Measurements from ENCODE around the gene TMEM145. TPM values are rescaled to one million over a fixed set of nuclear protein-coding genes. Genes with fewer than 3 reads are reported as not detected.
A peak's percentile ranks its signal among the peaks of the same experiment; 100 is the strongest.

TMEM145 gene
- total RNA-seq, 1 experiment from 2014 or later = 4.9 TPM

GRCh38 chr19:42281827-42282762 is 31.0 kb upstream of the TMEM145 start:
- no peaks in the 10 kb centered on the region for H3K9me3 ChIP-seq (ENCODE audit: low read depth, low read length, poor library complexity, severe bottlenecking)
- peak overlapping the region; percentile 91 for H3K27ac ChIP-seq (ENCODE audit: low read depth, low read length, poor library complexity, severe bottlenecking)
- peaks cover 62% of the 10 kb centered on the region for H3K4me1 ChIP-seq (ENCODE audit: insufficient read depth, low read length, poor library complexity, severe bottlenecking)
- peaks cover 4% of the 10 kb centered on the region for H3K36me3 ChIP-seq (ENCODE audit: insufficient read depth, low read length, poor library complexity, severe bottlenecking)
- no peaks in the 10 kb centered on the region for H3K27me3 ChIP-seq (replicated peaks; ENCODE audit: insufficient read depth, low read depth, low read length, poor library complexity)
- DNase-seq (ENCODE audit: low spot score) = peak; percentile 45
- H3K4me3 ChIP-seq (ENCODE audit: low read depth, low read length, poor library complexity, severe bottlenecking) = peak overlapping the region; percentile 70
- ChIA-PET CTCF (interaction anchor here (0.9 kb wide), 1 partner anchor 36 kb away, joined by 4 read pairs; no protein-coding TSS in a partner anchor), POLR2A (ENCODE audit: low non-redundant PET) (interaction anchor here (0.6 kb wide), 2 partner anchors 31 to 137 kb away, joined by 4 to 9 read pairs; no protein-coding TSS in a partner anchor)
- TF ChIP-seq, protein P1, sequence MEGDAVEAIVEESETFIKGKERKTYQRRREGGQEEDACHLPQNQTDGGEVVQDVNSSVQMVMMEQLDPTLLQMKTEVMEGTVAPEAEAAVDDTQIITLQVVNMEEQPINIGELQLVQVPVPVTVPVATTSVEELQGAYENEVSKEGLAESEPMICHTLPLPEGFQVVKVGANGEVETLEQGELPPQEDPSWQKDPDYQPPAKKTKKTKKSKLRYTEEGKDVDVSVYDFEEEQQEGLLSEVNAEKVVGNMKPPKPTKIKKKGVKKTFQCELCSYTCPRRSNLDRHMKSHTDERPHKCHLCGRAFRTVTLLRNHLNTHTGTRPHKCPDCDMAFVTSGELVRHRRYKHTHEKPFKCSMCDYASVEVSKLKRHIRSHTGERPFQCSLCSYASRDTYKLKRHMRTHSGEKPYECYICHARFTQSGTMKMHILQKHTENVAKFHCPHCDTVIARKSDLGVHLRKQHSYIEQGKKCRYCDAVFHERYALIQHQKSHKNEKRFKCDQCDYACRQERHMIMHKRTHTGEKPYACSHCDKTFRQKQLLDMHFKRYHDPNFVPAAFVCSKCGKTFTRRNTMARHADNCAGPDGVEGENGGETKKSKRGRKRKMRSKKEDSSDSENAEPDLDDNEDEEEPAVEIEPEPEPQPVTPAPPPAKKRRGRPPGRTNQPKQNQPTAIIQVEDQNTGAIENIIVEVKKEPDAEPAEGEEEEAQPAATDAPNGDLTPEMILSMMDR (conservative IDR thresholded peaks at IDR 0.05; ENCODE audit: low read depth, low read length) = no peak
- TF ChIP-seq EZH2 (IDR thresholded peaks at IDR 0.05; ENCODE audit: borderline replicate concordance, low read depth, low read length, poor library complexity, severe bottlenecking) = no peak
- intact Hi-C loops (cut with micrococcal nuclease; ENCODE audit: unreplicated experiment) = loop anchor here (2.0 kb wide), 1 partner anchor 31 kb away; no protein-coding TSS in a partner anchor
- BruUV-seq (replicated peaks) = no TSS peak

DNA sequence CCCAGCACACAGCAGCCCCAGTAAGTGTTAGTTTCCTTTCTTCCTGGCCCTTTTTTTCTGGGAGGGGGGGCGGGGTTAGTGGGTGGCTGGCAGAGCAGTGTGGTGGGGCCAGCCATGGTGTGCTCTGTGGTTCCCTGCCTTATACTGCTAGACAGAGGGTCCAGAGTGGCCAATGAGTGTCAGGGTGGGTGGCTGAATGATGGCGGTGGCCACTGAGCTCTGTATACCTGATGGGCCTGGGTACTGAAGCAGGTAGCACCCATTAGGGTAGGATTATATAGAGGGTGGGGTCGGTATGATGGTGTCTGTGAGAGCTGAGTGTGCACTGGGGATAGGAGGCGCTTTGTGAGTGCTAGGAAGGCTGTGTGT is 30.3 kb upstream of the TMEM145 start:
- no peaks in the 10 kb centered on the region for H3K27me3 ChIP-seq (replicated peaks; ENCODE audit: insufficient read depth, low read depth, low read length, poor library complexity)
- peak overlapping the region; percentile 42 for H3K4me3 ChIP-seq (ENCODE audit: low read depth, low read length, poor library complexity, severe bottlenecking)
- ChIA-PET POLR2A (ENCODE audit: low non-redundant PET) (interaction anchor here (0.6 kb wide), 1 partner anchor 32 kb away, joined by 4 read pairs; no protein-coding TSS in a partner anchor), CTCF (no interaction called here)
- no peak for TF ChIP-seq EZH2 (IDR thresholded peaks at IDR 0.05; ENCODE audit: borderline replicate concordance, low read depth, low read length, poor library complexity, severe bottlenecking)
- TF ChIP-seq, protein P1 (conservative IDR thresholded peaks at IDR 0.05; ENCODE audit: low read depth, low read length) = no peak
- H3K4me1 ChIP-seq (ENCODE audit: insufficient read depth, low read length, poor library complexity, severe bottlenecking) = peaks cover 58% of the 10 kb centered on the region
- DNase-seq (ENCODE audit: low spot score) = no peak
- peak overlapping the region; percentile 91 for H3K27ac ChIP-seq (ENCODE audit: low read depth, low read length, poor library complexity, severe bottlenecking)
- intact Hi-C loops (cut with micrococcal nuclease; ENCODE audit: unreplicated experiment) = no loop called here
- H3K9me3 ChIP-seq (ENCODE audit: low read depth, low read length, poor library complexity, severe bottlenecking) = no peaks in the 10 kb centered on the region
- no TSS peak for BruUV-seq (replicated peaks)
- H3K36me3 ChIP-seq (ENCODE audit: insufficient read depth, low read length, poor library complexity, severe bottlenecking) = peaks cover 11% of the 10 kb centered on the region

GRCh38 chr19:42283188-42284065 is 29.7 kb upstream of the TMEM145 start:
- H3K4me1 ChIP-seq (ENCODE audit: insufficient read depth, low read length, poor library complexity, severe bottlenecking) = peaks cover 52% of the 10 kb centered on the region
- no peaks in the 10 kb centered on the region for H3K27me3 ChIP-seq (replicated peaks; ENCODE audit: insufficient read depth, low read depth, low read length, poor library complexity)
- CTCF ChIA-PET = no interaction called here
- TSS peak; percentile 70 for BruUV-seq (replicated peaks)
- POLR2A ChIA-PET (ENCODE audit: low non-redundant PET) = no interaction called here
- peak overlapping the region; percentile 81 for H3K27ac ChIP-seq (ENCODE audit: low read depth, low read length, poor library complexity, severe bottlenecking)
- intact Hi-C loops (cut with micrococcal nuclease; ENCODE audit: unreplicated experiment) = no loop called here
- DNase-seq (ENCODE audit: low spot score) = peak; percentile 97
- no peak for TF ChIP-seq EZH2 (IDR thresholded peaks at IDR 0.05; ENCODE audit: borderline replicate concordance, low read depth, low read length, poor library complexity, severe bottlenecking)
- TF ChIP-seq, protein P1 (conservative IDR thresholded peaks at IDR 0.05; ENCODE audit: low read depth, low read length) = no peak
- H3K36me3 ChIP-seq (ENCODE audit: insufficient read depth, low read length, poor library complexity, severe bottlenecking) = peaks cover 18% of the 10 kb centered on the region
- no peaks in the 10 kb centered on the region for H3K9me3 ChIP-seq (ENCODE audit: low read depth, low read length, poor library complexity, severe bottlenecking)
- peak overlapping the region; percentile 45 for H3K4me3 ChIP-seq (ENCODE audit: low read depth, low read length, poor library complexity, severe bottlenecking)

Measured in A673 (cell line).